HepG2 (cell line): ENCODE data around the gene CACTIN. TPM values are rescaled to one million over a fixed set of nuclear protein-coding genes. Genes with fewer than 3 reads are reported as not detected.
A peak's percentile ranks its signal among the peaks of the same experiment; 100 is the strongest.

Experiments used
- ATAC-seq: fragments of 200-7000 bp; cut with Tn5 transposase; 3 replicates; pipeline ENCODE4 v1.9.1; 2020; ENCODE audit warnings: mild to moderate bottlenecking, moderate library complexity
- BruUV-seq: library from RNA; stranded (reverse); fragments of 400-500 nt; replicated peaks from 2 replicates; lab custom pipeline; 2021; lab: Mats Ljungman, UMichigan
- CTCF ChIA-PET: fragments of 300-600 bp; formaldehyde crosslinking; extraction: SDS; loops from one replicate; lab custom pipeline; 2021; ENCODE audit warnings: low total read pairs, inconsistent platforms, low intra/inter-chr PET ratio; lab: Yijun Ruan, JAX
- POLR2A ChIA-PET: fragments of 350-600 bp; sonication (Branson Sonifier 250); formaldehyde crosslinking; loops from one replicate; lab custom pipeline; 2020; ENCODE audit warnings: antibody characterized with exemption, inconsistent platforms; lab: Yijun Ruan, JAX
- DNase-seq: peaks from one replicate; pipeline ENCODE4 v3.0.0-alpha.2; 2015; ENCODE audit warnings: low spot score
- FAIRE-seq: peaks from 3 replicates; lab custom pipeline; 2011; peaks lifted over from hg19 to GRCh38; lab: Jason Lieb, UNC
- H2AFZ ChIP-seq: one replicate; pipeline ENCODE4 v1.6.1; 2011; ENCODE audit warnings: low read length, inconsistent platforms
- H3K27ac ChIP-seq: fragments of 300-600 bp; 3 replicates; pipeline ENCODE4 v1.8.0; 2011; ENCODE audit warnings: mixed run types, mild to moderate bottlenecking, mixed read lengths, low read length, inconsistent platforms; ENCODE audit not compliant: insufficient read depth; ENCODE audit errors: extremely low read length
- H3K27me3 ChIP-seq, 2 experiments: fragments of 200-600 bp in 1 of 2; 2 replicates in 1 of 2; 3 replicates in 1 of 2; pipeline versions ENCODE4 v1.6.0 to v1.8.0; 2011; ENCODE audit warnings: low read length in 2 of 2, mild to moderate bottlenecking in 2 of 2, moderate library complexity in 2 of 2, inconsistent platforms in 1 of 2; ENCODE audit not compliant: insufficient read depth in 2 of 2, control insufficient read depth in 1 of 2
- H3K36me3 ChIP-seq, 2 experiments: fragments of 200-600 bp in 1 of 2; replicated peaks in 1 of 2; 2 replicates in 1 of 2; 3 replicates in 1 of 2; pipeline versions ENCODE4 v1.5.1 to v1.8.0; 2011; ENCODE audit warnings: low read length in 2 of 2, inconsistent platforms in 1 of 2; ENCODE audit not compliant: insufficient read depth in 2 of 2, control insufficient read depth in 1 of 2
- H3K4me1 ChIP-seq: 2 replicates; pipeline ENCODE4 v1.5.1; 2012; ENCODE audit warnings: low read length, inconsistent platforms; ENCODE audit not compliant: insufficient read depth
- H3K4me2 ChIP-seq: 2 replicates; pipeline ENCODE4 v1.6.0; 2011; ENCODE audit warnings: low read depth, low read length, inconsistent platforms
- H3K4me3 ChIP-seq, 3 experiments: fragments of 200-600 bp in 1 of 3; sonication (generic), shearing (Covaris generic) in 1 of 3; replicated peaks in 1 of 3; 2 replicates each; pipeline ENCODE4 v1.5.1; 2011 to 2016; ENCODE audit warnings: low read length in 3 of 3, inconsistent platforms in 2 of 3, low read depth in 2 of 3, mild to moderate bottlenecking in 2 of 3, control low read depth in 1 of 3, mixed read lengths in 1 of 3; ENCODE audit not compliant: insufficient read depth in 1 of 3
- H3K79me2 ChIP-seq: one replicate; pipeline ENCODE4 v1.6.1; 2011; ENCODE audit warnings: low read length, inconsistent platforms; ENCODE audit not compliant: insufficient read depth
- H3K9ac ChIP-seq: 2 replicates; pipeline ENCODE4 v1.6.0; 2011; ENCODE audit warnings: mild to moderate bottlenecking, low read depth, low read length, inconsistent platforms; ENCODE audit not compliant: insufficient read depth
- H3K9me3 ChIP-seq: 2 replicates; pipeline ENCODE4 v1.5.1; 2012; ENCODE audit warnings: mild to moderate bottlenecking, low read length
- H4K20me1 ChIP-seq: 2 replicates; pipeline ENCODE4 v1.6.0; 2011; ENCODE audit warnings: inconsistent platforms, mild to moderate bottlenecking, low read length, moderate library complexity; ENCODE audit not compliant: insufficient read depth
- ADNP ChIP-seq: sonication (generic); formaldehyde crosslinking; IDR thresholded peaks from 2 replicates; pipeline ENCODE4 v1.4.0; 2020; ENCODE audit warnings: missing genetic modification reagents
- CHD4 ChIP-seq: fragments of 200-600 bp; sonication (generic); IDR thresholded peaks from 2 replicates; pipeline ENCODE4 v1.7.0; 2017; ENCODE audit warnings: mild to moderate bottlenecking, low read length, borderline replicate concordance
- EED ChIP-seq: sonication (generic); formaldehyde crosslinking; IDR thresholded peaks from 2 replicates; pipeline ENCODE4 v1.5.0; 2020; ENCODE audit warnings: mild to moderate bottlenecking, missing genetic modification reagents
- ELF4 ChIP-seq: sonication (generic); formaldehyde crosslinking; IDR thresholded peaks from 2 replicates; pipeline ENCODE4 v1.5.0; 2020; ENCODE audit warnings: missing genetic modification reagents, mild to moderate bottlenecking, moderate library complexity, borderline replicate concordance
- ESRRA ChIP-seq: sonication (generic); formaldehyde crosslinking; IDR thresholded peaks from 2 replicates; pipeline ENCODE4 v1.5.1; 2020; ENCODE audit warnings: mild to moderate bottlenecking, low read depth, missing genetic modification reagents
- IKZF1 ChIP-seq: fragments of 450-650 bp; IDR thresholded peaks from 2 replicates; pipeline ENCODE4 v1.7.1; 2016
- KDM1A ChIP-seq: IDR thresholded peaks from 2 replicates; pipeline ENCODE4 v1.6.1; 2016; ENCODE audit warnings: missing compliant biosample characterization
- MEF2D ChIP-seq: sonication (generic); formaldehyde crosslinking; IDR thresholded peaks from 2 replicates; pipeline ENCODE4 v1.5.1; 2020; ENCODE audit warnings: mild to moderate bottlenecking, missing genetic modification reagents
- NCOA2 ChIP-seq: sonication (generic); formaldehyde crosslinking; IDR thresholded peaks from 2 replicates; pipeline ENCODE4 v1.8.0; 2022; ENCODE audit warnings: inconsistent platforms
- NR2F1 ChIP-seq, 2 experiments: fragments of 450-650 bp in 1 of 2; formaldehyde crosslinking in 1 of 2; IDR thresholded peaks; 2 replicates each; pipeline versions ENCODE4 v1.5.0 to v1.6.1; 2016 to 2020; ENCODE audit warnings: mild to moderate bottlenecking in 1 of 2, missing compliant biosample characterization in 1 of 2, missing genetic modification reagents in 1 of 2, moderate library complexity in 1 of 2
- PAX8 ChIP-seq: sonication (generic); formaldehyde crosslinking; IDR thresholded peaks from 2 replicates; pipeline ENCODE4 v1.8.0; 2022; ENCODE audit warnings: mild to moderate bottlenecking, missing genetic modification reagents, borderline replicate concordance
- PLSCR1 ChIP-seq: sonication (generic); formaldehyde crosslinking; IDR thresholded peaks from 2 replicates; pipeline ENCODE4 v1.5.0; 2020; ENCODE audit warnings: missing genetic modification reagents, mild to moderate bottlenecking, borderline replicate concordance
- RCOR2 ChIP-seq: IDR thresholded peaks from 2 replicates; pipeline ENCODE4 v1.6.1; 2016; ENCODE audit warnings: missing biosample characterization, missing genetic modification reagents
- RXRA ChIP-seq: sonication (generic); formaldehyde crosslinking; IDR thresholded peaks from 2 replicates; pipeline ENCODE4 v1.5.1; 2020; ENCODE audit warnings: missing genetic modification reagents
- SRY ChIP-seq: sonication (generic); formaldehyde crosslinking; IDR thresholded peaks from 2 replicates; pipeline ENCODE4 v1.8.0; 2022; ENCODE audit warnings: mild to moderate bottlenecking, missing genetic modification reagents
- ZBTB2 ChIP-seq: sonication (generic); formaldehyde crosslinking; IDR thresholded peaks from 2 replicates; pipeline ENCODE4 v1.8.0; 2022; ENCODE audit warnings: low read depth, missing genetic modification reagents
- ZMYM2 ChIP-seq: sonication (generic); formaldehyde crosslinking; IDR thresholded peaks from 2 replicates; pipeline ENCODE4 v1.8.0; 2022; ENCODE audit warnings: mild to moderate bottlenecking, missing genetic modification reagents
- ZMYM3 ChIP-seq: sonication (generic); formaldehyde crosslinking; IDR thresholded peaks from 2 replicates; pipeline ENCODE4 v1.5.1; 2020; ENCODE audit warnings: mild to moderate bottlenecking, missing genetic modification reagents
- ZNF354B ChIP-seq: sonication (generic); formaldehyde crosslinking; IDR thresholded peaks from 2 replicates; pipeline ENCODE4 v1.8.0; 2022; ENCODE audit warnings: mild to moderate bottlenecking, missing genetic modification reagents
- ZNF382 ChIP-seq: sonication (generic); formaldehyde crosslinking; IDR thresholded peaks from 2 replicates; pipeline ENCODE4 v1.5.0; 2020; ENCODE audit warnings: missing genetic modification reagents, mild to moderate bottlenecking, borderline replicate concordance
- ZNF83 ChIP-seq: sonication (generic); formaldehyde crosslinking; IDR thresholded peaks from 2 replicates; pipeline ENCODE4 v1.4.0; 2020; ENCODE audit warnings: missing genetic modification reagents, mild to moderate bottlenecking, borderline replicate concordance
- ZNF850 ChIP-seq: sonication (generic); formaldehyde crosslinking; conservative IDR thresholded peaks from 2 replicates; pipeline ENCODE4 v1.9.0; 2021; ENCODE audit warnings: mild to moderate bottlenecking, missing genetic modification reagents
- WGBS: methylation state at CpG from one replicate; pipeline ENCODE4 v1.1.6; 2017; ENCODE audit warnings: low lambda C conversion rate; 5-methylcytosine and 5-hydroxymethylcytosine counted together
- in situ Hi-C: cut with HindIII; loops from 2 replicates; pipeline ENCODE4 v1.10.0; 2017; ENCODE audit warnings: low pct_unique_long_range_greater_than_20kb; ENCODE audit not compliant: extremely low pct_ligation_motif_present
- intact Hi-C: fragments of 100-400 bp; cut with micrococcal nuclease; formaldehyde crosslinking; loops from one replicate; pipeline ENCODE4 v1.10.0; 2022; ENCODE audit not compliant: unreplicated experiment
- polyA plus RNA-seq, 8 experiments: library from polyadenylated mRNA; depleted of rRNA in 3 of 8; stranded (reverse) in 7 of 8; unstranded in 1 of 8; fragments of >200 nt; fragmentation: Illumina TruSeq in 4 of 8; extraction: Trizol in 4 of 8; gene quantifications; 2 replicates each; pipeline versions ENCODE4 v1.2.1 to v1.2.3, GENCODE V29; 2011 to 2016; ENCODE audit warnings: low read depth in 4 of 8, missing spikeins in 1 of 8, mixed read lengths in 1 of 8; ENCODE audit not compliant: insufficient read depth in 1 of 8
- total RNA-seq, 5 experiments: library from RNA; depleted of rRNA; stranded (reverse); fragments of >200 nt; fragmentation: Illumina TruSeq; extraction: Trizol; gene quantifications; 2 replicates each; pipeline ENCODE4 v1.2.3, GENCODE V29; 2016; ENCODE audit warnings: low read depth in 1 of 5
- TF ChIP-seq, protein P1 (sequence below): IDR thresholded peaks from 2 replicates; pipeline ENCODE4 v1.6.1; 2012; ENCODE audit warnings: low read depth, low read length, improper control_type of control experiment

CACTIN gene
- total and polyA plus RNA-seq, 2 of the 13 experiments (the other 11 are each of a cell fraction or from before 2014, with no cell fraction given) = 10.0 to 16.6 TPM

DNA sequence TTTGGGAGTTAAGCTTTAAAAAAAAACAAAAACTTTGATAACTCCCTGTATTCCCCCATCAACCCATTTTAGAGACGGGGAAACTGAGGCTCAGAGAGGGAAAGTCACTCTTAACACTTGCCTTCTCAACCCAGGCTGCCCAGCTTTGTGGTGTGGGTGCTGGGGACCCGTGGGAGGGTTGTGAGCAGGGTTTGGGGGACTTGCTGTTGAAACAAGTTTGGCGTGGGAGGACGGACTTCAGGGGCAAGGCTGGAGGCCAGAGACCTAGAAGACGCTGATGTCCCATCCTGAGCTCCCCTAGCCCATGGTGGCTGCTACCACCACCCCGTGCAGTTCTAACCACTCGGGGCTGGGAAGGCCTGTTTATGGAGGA is 747 bp upstream of the CACTIN start:
- Histone ChIP-seq H3K9ac (peak overlapping the region; percentile 90; the same call in 1 of the 2 replicates), H3K4me1 (peaks cover 18% of the 10 kb centered on the region), H3K9me3 (no peaks in the 10 kb centered on the region), H3K36me3 (peaks cover 3 to 8% of the 10 kb centered on the region in 2 experiments; a peak in 2 of 5 replicates), H4K20me1 (peaks cover 8% of the 10 kb centered on the region; the same call in 1 of the 2 replicates), H3K79me2 (peaks cover 20% of the 10 kb centered on the region), H3K4me3 (peak overlapping the region in 1 of 3 experiments; percentile 17; a peak in 1 of 6 replicates), H3K4me2 (peak overlapping the region; percentile 90), H2AFZ (no peak overlapping the region), H3K27ac (no peak overlapping the region), H3K27me3 (no peaks in the 10 kb centered on the region; a peak in 1 of 5 replicates)
- no peak for DNase-seq
- no peak for ATAC-seq
- CTCF ChIA-PET = no interaction called here
- in situ Hi-C loops = no loop called here
- intact Hi-C loops = loop anchor here (5.0 kb wide), 1 partner anchor 715 kb away; the partner anchor contains the start of gene MPND
- POLR2A ChIA-PET = interaction anchor here (1.0 kb wide), 2 partner anchors 19 to 135 kb away, joined by 3 to 6 read pairs; partner anchors contain the start of gene MRPL54
- BruUV-seq = no TSS peak
- no peak for FAIRE-seq
- WGBS = 62% methylated on average over 7 of the region's 7 CpGs
- TF ChIP-seq ELF4 (CRISPR knock-in tag) (no peak), NR2F1 (CRISPR knock-in tag; IDR thresholded peaks at IDR 0.05) (peak in 1 of 2 experiments; percentile 22; a peak in 1 of 4 replicates), NCOA2 (CRISPR knock-in tag) (no peak), ZNF83 (CRISPR knock-in tag) (0 out of 2 replicates have a peak, but pooled peaks have one; percentile 12), EED (CRISPR knock-in tag) (no peak), IKZF1 (no peak), MEF2D (CRISPR knock-in tag) (peak; percentile 4; the same call in 1 of the 2 replicates), SRY (CRISPR knock-in tag) (no peak), KDM1A (CRISPR knock-in tag) (peak; percentile 92), PLSCR1 (CRISPR knock-in tag) (no peak), ZBTB2 (CRISPR knock-in tag) (no peak), ZNF850 (no peak), ZMYM2 (CRISPR knock-in tag) (0 out of 2 replicates have a peak, but pooled peaks have one; percentile 49), ZNF382 (CRISPR knock-in tag) (no peak), PAX8 (CRISPR knock-in tag) (no peak), ZMYM3 (CRISPR knock-in tag) (peak; percentile 99), RCOR2 (CRISPR knock-in tag) (peak; percentile 66; the same call in 1 of the 2 replicates), ESRRA (CRISPR knock-in tag) (no peak), RXRA (no peak), ADNP (CRISPR knock-in tag) (peak; percentile 85), CHD4 (peak; percentile 100), ZNF354B (no peak)
- TF ChIP-seq, protein P1, sequence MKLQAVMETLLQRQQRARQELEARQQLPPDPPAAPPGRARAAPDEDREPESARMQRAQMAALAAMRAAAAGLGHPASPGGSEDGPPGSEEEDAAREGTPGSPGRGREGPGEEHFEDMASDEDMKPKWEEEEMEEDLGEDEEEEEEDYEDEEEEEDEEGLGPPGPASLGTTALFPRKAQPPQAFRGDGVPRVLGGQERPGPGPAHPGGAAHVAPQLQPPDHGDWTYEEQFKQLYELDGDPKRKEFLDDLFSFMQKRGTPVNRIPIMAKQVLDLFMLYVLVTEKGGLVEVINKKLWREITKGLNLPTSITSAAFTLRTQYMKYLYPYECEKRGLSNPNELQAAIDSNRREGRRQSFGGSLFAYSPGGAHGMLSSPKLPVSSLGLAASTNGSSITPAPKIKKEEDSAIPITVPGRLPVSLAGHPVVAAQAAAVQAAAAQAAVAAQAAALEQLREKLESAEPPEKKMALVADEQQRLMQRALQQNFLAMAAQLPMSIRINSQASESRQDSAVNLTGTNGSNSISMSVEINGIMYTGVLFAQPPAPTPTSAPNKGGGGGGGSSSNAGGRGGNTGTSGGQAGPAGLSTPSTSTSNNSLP = no peak
